Measurements from ENCODE around the gene HEATR5A.

GRCh38 chr14:31457665-31458659, 37.6 kb upstream of the HEATR5A start:
- TF ChIP-seq TEAD4 (IDR thresholded peaks at IDR 0.05) (no peak), USF1 (IDR thresholded peaks at IDR 0.05) (no peak), TAF1 (IDR thresholded peaks at IDR 0.05; ENCODE audit: low read depth) (no peak), MAX (IDR thresholded peaks at IDR 0.05) (no peak), RAD21 (IDR thresholded peaks at IDR 0.05; ENCODE audit: low read depth) (no peak), NFIC (IDR thresholded peaks at IDR 0.05) (no peak), FOXM1 (IDR thresholded peaks at IDR 0.05; ENCODE audit: borderline replicate concordance, low read depth) (no peak), REST (IDR thresholded peaks at IDR 0.05; ENCODE audit: low read depth) (no peak)

Data from Ishikawa (cell line).